Measurements from ENCODE around the gene UPK3A. TPM values are rescaled to one million over a fixed set of nuclear protein-coding genes. Genes with fewer than 3 reads are reported as not detected.
A peak's percentile ranks its signal among the peaks of the same experiment; 100 is the strongest.
"Not testable (repeated sequence)": the region's sequence is repeated elsewhere in the genome, so short reads cannot be mapped to it uniquely, and the experiment has no call there.

Gene UPK3A
- total RNA-seq, 2 experiments from 2014 or later, result not detected

DNA sequence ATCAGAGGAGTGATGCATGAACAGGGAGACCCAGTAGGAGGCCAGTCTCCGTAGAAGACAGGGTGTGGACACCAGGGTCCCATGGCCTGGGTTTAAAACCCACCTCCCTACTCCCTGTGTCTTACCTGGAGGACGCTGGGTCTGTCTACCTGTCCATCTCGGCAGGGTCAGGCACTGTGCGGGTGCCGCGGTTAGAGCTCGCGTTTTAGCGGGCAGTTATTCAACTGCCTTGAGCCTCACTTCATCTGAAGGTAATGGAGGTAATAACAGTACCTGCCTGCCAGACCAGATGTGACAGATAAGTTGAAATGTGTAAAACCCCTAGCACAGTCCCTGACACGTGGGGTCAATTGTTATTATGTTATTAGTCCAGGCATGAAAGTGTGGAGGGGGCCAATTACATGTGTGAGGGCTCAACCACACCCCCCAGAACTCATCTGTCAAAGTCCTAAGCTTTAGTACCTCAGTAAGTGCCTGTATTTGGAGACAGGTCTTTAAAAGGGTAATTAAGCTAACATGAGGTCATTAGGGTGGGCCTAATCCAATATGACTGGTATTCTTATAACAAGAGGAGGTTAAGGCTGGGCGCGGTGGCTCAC, 8.1 kb upstream of the UPK3A start:
- CTCF ChIA-PET, result no interaction called here
- intact Hi-C loops (cut with micrococcal nuclease), result no loop called here
- Mint-ChIP-seq H3K27ac (no peak overlapping the region), H3K36me3 (ENCODE audit: low read depth) (no peaks in the 10 kb centered on the region), H3K9me3 (no peaks in the 10 kb centered on the region), H3K27me3 (ENCODE audit: low read depth) (no peaks in the 10 kb centered on the region), H3K4me1 (ENCODE audit: low read depth) (peaks cover 13% of the 10 kb centered on the region), H3K4me3 (no peak overlapping the region)
- no peak for DNase-seq

- H3K27me3 Mint-ChIP-seq (ENCODE audit: low read depth); DNase-seq; CTCF ChIA-PET; H3K27ac Mint-ChIP-seq; H3K4me3 Mint-ChIP-seq; intact Hi-C loops (cut with micrococcal nuclease); H3K36me3 Mint-ChIP-seq (ENCODE audit: low read depth); H3K9me3 Mint-ChIP-seq: not testable (repeated sequence)
- peaks cover 13% of the 10 kb centered on the region for H3K4me1 Mint-ChIP-seq (ENCODE audit: low read depth)
These were observed 7.0 kb upstream of the UPK3A start for GRCh38 chr22:45277720-45278119.

- no peak for DNase-seq
- Mint-ChIP-seq H3K27me3 (ENCODE audit: low read depth) (no peaks in the 10 kb centered on the region), H3K4me1 (ENCODE audit: low read depth) (peaks cover 13% of the 10 kb centered on the region), H3K9me3 (no peaks in the 10 kb centered on the region), H3K36me3 (ENCODE audit: low read depth) (no peaks in the 10 kb centered on the region), H3K27ac (no peak overlapping the region), H3K4me3 (no peak overlapping the region)
- CTCF ChIA-PET, result no interaction called here
- intact Hi-C loops (cut with micrococcal nuclease), result no loop called here
These were observed 6.6 kb upstream of the UPK3A start for GRCh38 chr22:45278125-45278524.

GRCh38 chr22:45280587-45280980, 4.2 kb upstream of the UPK3A start:
- peaks cover 13% of the 10 kb centered on the region for H3K4me1 Mint-ChIP-seq (ENCODE audit: low read depth)
- H3K27ac Mint-ChIP-seq, result no peak overlapping the region
- peaks cover 2% of the 10 kb centered on the region for H3K27me3 Mint-ChIP-seq (ENCODE audit: low read depth)
- H3K9me3 Mint-ChIP-seq, result no peaks in the 10 kb centered on the region
- no peak for DNase-seq
- intact Hi-C loops (cut with micrococcal nuclease), result loop anchor here (5.0 kb wide), 1 partner anchor 37 kb away; no protein-coding TSS in a partner anchor
- H3K36me3 Mint-ChIP-seq (ENCODE audit: low read depth), result no peaks in the 10 kb centered on the region
- CTCF ChIA-PET, result no interaction called here
- no peak overlapping the region for H3K4me3 Mint-ChIP-seq

DNA sequence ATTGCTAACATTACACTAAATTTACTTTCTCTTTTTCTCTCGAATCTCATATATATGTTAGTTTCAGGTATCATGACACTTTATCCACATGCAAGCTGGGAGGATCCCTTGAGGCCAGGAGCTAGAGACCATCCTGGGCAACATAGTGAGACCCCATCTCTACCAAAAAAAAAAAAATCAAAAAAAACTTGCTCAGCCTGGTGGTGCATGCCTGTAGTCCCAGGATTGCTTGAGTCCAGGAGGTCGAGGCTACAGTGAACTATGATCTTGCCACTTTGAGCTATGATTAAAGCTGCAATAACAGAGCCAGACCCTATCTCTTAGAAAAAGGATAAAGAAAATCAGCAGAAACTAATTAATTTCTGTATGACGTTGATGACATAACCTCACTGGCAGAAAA, 3.7 kb upstream of the UPK3A start:
- Mint-ChIP-seq H3K27ac (no peak overlapping the region), H3K36me3 (ENCODE audit: low read depth) (no peaks in the 10 kb centered on the region), H3K9me3 (no peaks in the 10 kb centered on the region), H3K4me1 (ENCODE audit: low read depth) (peaks cover 13% of the 10 kb centered on the region), H3K27me3 (ENCODE audit: low read depth) (peaks cover 2% of the 10 kb centered on the region), H3K4me3 (no peak overlapping the region)
- CTCF ChIA-PET, result no interaction called here
- intact Hi-C loops (cut with micrococcal nuclease), result loop anchor here (5.0 kb wide), 1 partner anchor 36 kb away; no protein-coding TSS in a partner anchor
- no peak for DNase-seq

DNA sequence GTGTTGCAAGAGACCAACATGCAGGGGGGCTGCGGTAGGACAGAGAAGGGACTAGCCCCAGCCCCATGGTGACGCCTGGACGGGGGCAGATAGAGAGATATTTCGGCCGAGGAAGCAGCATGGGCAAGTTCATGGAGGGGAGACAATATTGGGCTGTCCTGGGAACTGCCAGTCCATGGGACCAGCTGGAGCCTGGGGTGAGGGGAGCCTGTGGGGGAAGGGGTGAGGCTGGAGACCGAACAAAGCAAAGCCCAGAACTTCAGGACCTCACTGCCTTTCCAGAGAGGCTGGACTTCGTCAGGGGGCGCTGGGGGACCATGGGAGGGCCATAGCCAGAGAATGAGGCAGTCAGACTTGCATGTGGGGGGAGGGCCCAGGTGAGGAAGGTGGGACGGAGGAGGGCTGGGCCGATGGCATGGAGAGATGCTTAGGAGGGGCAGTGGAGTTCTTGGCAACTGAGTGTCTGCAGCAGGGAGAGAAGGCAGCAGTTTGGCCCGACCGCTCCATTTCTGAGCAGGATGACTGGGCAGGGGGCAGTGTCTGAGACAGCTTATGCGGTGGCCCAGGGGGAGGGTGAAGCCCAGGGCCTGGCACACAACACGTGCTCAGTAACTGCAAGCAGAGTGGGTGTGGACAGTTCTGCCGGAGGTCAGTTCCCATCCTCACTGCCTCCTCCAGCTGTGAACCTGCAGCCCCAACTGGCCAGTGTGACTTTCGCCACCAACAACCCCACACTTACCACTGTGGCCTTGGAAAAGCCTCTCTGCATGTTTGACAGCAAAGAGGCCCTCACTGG, 712 bp downstream of the UPK3A start:
- DNase-seq, result peak; percentile 30
- CTCF ChIA-PET, result no interaction called here
- Mint-ChIP-seq H3K27me3 (ENCODE audit: low read depth) (peaks cover 2% of the 10 kb centered on the region), H3K4me3 (no peak overlapping the region), H3K9me3 (no peaks in the 10 kb centered on the region), H3K27ac (no peak overlapping the region), H3K36me3 (ENCODE audit: low read depth) (no peaks in the 10 kb centered on the region), H3K4me1 (ENCODE audit: low read depth) (peaks cover 4% of the 10 kb centered on the region)
- intact Hi-C loops (cut with micrococcal nuclease), result no loop called here

GRCh38 chr22:45286854-45287551, 2.3 kb downstream of the UPK3A start:
- Mint-ChIP-seq H3K27me3 (ENCODE audit: low read depth) (peaks cover 2% of the 10 kb centered on the region), H3K4me3 (no peak overlapping the region), H3K27ac (no peak overlapping the region), H3K4me1 (ENCODE audit: low read depth) (no peaks in the 10 kb centered on the region), H3K9me3 (no peaks in the 10 kb centered on the region), H3K36me3 (ENCODE audit: low read depth) (no peaks in the 10 kb centered on the region)
- CTCF ChIA-PET, result interaction anchor here (0.6 kb wide), 1 partner anchor 20 kb away, joined by 3 read pairs; no protein-coding TSS in a partner anchor
- intact Hi-C loops (cut with micrococcal nuclease), result no loop called here
- DNase-seq, result no peak

GRCh38 chr22:45290410-45290936, 5.7 kb downstream of the UPK3A start:
- Mint-ChIP-seq H3K36me3 (ENCODE audit: low read depth) (no peaks in the 10 kb centered on the region), H3K4me3 (no peak overlapping the region), H3K4me1 (ENCODE audit: low read depth) (no peaks in the 10 kb centered on the region), H3K27me3 (ENCODE audit: low read depth) (no peaks in the 10 kb centered on the region), H3K27ac (no peak overlapping the region), H3K9me3 (no peaks in the 10 kb centered on the region)
- CTCF ChIA-PET, result no interaction called here
- intact Hi-C loops (cut with micrococcal nuclease), result no loop called here
- no peak for DNase-seq

DNA sequence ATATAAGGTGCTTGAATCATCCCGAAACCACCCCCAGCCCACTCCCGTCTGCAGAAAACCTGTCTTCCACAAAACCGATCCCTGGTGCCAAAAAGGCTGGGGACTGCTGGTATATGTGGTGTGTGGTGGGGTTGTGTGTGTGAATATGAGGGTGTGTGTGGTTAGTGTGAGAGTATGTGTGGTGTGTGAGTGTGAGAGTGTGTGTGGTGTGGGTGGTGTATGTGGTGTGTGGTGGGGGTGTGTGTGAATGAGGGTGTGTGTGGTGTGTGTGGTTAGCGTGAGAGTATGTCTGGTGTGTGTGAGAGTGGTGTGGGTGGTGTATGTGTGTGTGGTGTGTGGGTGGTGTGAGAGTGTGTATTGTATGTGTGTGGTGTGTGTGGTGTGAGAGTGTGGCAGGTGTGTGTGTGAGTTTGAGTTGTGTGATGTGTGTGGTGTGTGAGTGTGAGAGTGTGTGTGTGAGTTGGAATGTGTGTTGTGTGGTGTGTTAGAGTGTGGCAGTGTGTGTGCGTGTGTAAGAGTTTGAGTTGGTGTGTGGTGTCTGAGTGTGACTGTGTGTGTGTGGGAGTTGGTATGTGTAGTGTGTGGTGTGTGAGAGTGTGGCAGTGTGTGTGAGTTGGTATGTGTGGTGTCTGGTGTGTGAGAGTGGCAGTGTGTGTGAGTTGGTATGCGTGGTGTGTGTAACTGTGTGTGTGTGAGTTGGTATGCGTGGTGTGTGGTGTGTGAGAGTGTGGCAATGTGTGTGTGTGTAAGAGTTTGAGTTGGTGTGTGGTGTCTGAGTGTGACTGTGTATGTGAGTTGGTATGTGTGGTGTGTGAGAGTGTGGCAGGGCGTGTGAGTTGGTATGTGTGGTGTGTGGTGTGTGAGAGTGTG, 6.5 kb downstream of the UPK3A start:
- CTCF ChIA-PET, result no interaction called here
- H3K9me3 Mint-ChIP-seq, result no peaks in the 10 kb centered on the region
- H3K36me3 Mint-ChIP-seq (ENCODE audit: low read depth), result no peaks in the 10 kb centered on the region
- no peak overlapping the region for H3K27ac Mint-ChIP-seq
- intact Hi-C loops (cut with micrococcal nuclease), result no loop called here
- no peaks in the 10 kb centered on the region for H3K27me3 Mint-ChIP-seq (ENCODE audit: low read depth)
- no peak for DNase-seq
- no peak overlapping the region for H3K4me3 Mint-ChIP-seq
- peaks cover 5% of the 10 kb centered on the region for H3K4me1 Mint-ChIP-seq (ENCODE audit: low read depth)

DNA sequence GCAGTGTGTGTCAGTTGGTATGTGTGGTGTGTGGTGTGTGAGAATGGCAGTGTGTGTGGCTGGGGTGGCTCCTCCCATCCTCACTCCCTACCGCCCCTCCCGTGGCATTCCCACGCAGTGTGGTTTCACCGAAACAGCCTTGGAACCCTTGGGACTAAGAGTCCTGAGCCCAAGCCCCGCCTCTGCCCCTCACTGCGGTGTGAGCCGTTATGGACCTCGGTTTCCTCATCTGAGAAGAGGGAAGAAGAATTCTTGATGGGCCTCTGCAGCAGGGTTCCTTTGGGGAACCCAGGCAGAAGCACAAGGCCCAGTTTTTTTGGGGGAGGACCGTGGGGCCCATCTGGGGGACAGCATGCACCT, 7.2 kb downstream of the UPK3A start:
- CTCF ChIA-PET, result no interaction called here
- Mint-ChIP-seq H3K4me3 (no peak overlapping the region), H3K9me3 (no peaks in the 10 kb centered on the region), H3K27me3 (ENCODE audit: low read depth) (no peaks in the 10 kb centered on the region), H3K4me1 (ENCODE audit: low read depth) (peaks cover 12% of the 10 kb centered on the region), H3K36me3 (ENCODE audit: low read depth) (no peaks in the 10 kb centered on the region), H3K27ac (no peak overlapping the region)
- intact Hi-C loops (cut with micrococcal nuclease), result no loop called here
- no peak for DNase-seq

- DNase-seq, result no peak
- H3K36me3 Mint-ChIP-seq (ENCODE audit: low read depth), result no peaks in the 10 kb centered on the region
- CTCF ChIA-PET, result no interaction called here
- H3K4me1 Mint-ChIP-seq (ENCODE audit: low read depth), result peaks cover 13% of the 10 kb centered on the region
- H3K4me3 Mint-ChIP-seq, result no peak overlapping the region
- H3K27me3 Mint-ChIP-seq (ENCODE audit: low read depth), result no peaks in the 10 kb centered on the region
- no peaks in the 10 kb centered on the region for H3K9me3 Mint-ChIP-seq
- no peak overlapping the region for H3K27ac Mint-ChIP-seq
- intact Hi-C loops (cut with micrococcal nuclease), result no loop called here
These were observed 8.1 kb downstream of the UPK3A start for GRCh38 chr22:45292731-45293442.

Measured in activated naive CD4-positive, alpha-beta T cell treated with anti-CD3 and anti-CD28 coated beads for 36 hours (primary cell).